ENCODE measurements around the gene TDRKH. TPM values are rescaled to one million over a fixed set of nuclear protein-coding genes. Genes with fewer than 3 reads are reported as not detected.

Gene TDRKH
- total RNA-seq, 2 donors from 2014 or later = 26.3 to 29.3 TPM

DNA sequence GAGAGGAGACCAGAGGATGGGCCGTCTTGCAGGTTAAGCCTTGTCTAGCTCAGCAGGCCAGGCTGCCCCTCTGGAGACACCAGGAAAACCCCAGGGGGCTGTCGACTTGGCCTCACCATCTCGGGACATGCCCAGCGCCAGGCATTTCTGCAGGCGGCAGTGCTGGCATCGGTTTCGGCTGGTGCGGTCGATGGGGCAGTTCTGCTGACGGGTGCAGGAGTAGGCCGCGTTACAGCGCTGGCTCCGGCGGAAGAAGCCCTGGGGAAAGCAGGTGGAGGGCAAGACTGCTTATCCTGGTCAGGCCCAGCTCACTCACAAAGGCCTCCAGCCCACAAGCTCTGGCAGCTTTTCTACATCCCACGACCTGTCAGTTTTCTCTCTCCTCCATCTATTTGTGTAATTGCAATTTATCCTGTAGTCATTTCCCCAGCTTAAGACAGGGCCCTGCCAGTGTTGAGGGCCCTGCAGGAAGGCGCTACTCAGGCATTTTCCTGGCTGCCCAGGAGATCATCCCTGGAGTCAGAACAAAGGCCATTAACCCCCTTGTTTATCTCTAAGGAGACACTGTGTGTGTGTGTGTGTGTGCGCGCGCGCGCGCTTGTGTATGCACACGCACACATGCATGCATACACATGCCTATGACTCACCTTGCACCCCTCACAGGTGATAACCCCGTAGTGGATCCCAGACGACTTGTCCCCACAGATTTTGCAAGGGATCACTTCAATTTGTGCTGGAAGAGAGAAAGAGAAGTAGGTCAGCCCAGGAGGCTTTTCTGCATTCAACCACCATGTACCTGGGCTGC is 26.4 kb upstream of the TDRKH start:
- H3K27ac Mint-ChIP-seq = no peak overlapping the region
- no peak overlapping the region for H3K4me3 Mint-ChIP-seq
- H3K9me3 Mint-ChIP-seq = no peaks in the 10 kb centered on the region
- peaks cover 48% of the 10 kb centered on the region for H3K4me1 Mint-ChIP-seq (ENCODE audit: low read depth)
- DNase-seq (no peak), ATAC-seq (replicated peaks in 1 of 2) (no peak)
- H3K36me3 Mint-ChIP-seq (ENCODE audit: insufficient read depth in 2 of 2) = no peaks in the 10 kb centered on the region
- H3K27me3 Mint-ChIP-seq (ENCODE audit: low read depth) = no peaks in the 10 kb centered on the region

DNA sequence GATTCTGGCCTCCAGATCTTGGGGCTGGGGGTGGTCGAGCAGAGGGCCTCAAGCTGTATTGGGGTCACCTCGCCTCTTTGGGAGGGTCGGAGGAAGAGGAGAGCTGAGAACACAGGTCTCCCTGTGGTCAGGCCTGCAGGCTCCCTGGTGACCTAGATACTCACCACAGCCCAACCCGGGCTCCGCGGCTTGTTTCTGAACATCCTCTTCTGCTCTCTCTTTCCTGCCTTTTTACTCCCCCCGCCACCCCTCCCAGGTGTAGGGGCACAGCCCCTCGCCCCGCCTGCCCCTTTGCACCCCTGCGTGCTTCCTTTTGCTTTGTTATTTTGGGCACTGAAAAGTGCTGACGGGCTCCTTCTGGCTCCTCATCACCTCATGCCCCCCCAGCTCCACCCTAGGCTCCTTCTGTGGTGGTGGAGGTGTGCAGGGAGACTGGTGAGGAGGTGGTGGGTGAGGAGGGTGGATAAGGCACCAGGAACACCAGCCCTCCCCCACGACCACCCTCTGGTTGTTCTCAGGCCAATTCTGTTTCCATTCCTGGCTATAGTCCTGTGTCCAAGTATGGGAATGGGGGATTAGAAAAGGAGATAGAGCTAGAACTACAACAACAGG is 25.5 kb upstream of the TDRKH start:
- Mint-ChIP-seq H3K36me3 (ENCODE audit: insufficient read depth in 2 of 2) (no peaks in the 10 kb centered on the region), H3K27me3 (ENCODE audit: low read depth) (no peaks in the 10 kb centered on the region), H3K4me3 (peak overlapping the region in 1 of 2 donors; percentile 35), H3K27ac (peak overlapping the region; percentile 15), H3K9me3 (no peaks in the 10 kb centered on the region), H3K4me1 (ENCODE audit: low read depth) (peaks cover 39% of the 10 kb centered on the region)
- ATAC-seq (replicated peaks in 1 of 2) = peak in 1 of 2 donors; percentile 14
- DNase-seq = no peak

DNA sequence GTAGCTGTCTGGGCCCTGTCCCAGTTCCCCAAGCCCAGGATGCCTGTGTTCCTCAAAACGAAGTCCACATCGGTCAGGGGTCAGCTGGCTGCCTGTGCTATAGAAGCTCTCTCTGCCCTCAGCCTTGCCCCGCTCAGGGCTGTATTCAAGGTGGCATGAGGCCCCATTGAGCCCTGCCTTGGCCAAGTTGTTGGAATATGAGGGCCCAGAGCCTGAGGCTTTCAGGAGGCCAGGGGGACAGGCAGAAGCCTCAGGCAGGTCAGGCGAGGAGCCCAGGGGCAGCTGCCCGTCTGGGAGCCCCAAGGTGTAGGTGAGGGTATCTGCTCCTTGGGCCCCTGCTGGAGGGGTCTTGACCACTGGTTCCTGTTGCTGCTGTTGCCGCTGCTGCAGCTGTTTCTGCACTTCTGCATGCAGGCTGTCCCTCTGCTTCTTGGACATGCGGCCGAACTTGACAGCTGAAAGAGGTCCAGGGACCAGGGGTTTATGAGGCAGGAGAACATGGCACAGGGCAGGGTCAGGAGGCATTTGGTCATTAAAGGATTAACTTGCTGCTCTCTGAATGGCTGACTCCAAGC is 24.8 kb upstream of the TDRKH start:
- Mint-ChIP-seq H3K4me1 (ENCODE audit: low read depth) (peaks cover 31% of the 10 kb centered on the region), H3K36me3 (ENCODE audit: insufficient read depth in 2 of 2) (no peaks in the 10 kb centered on the region), H3K27ac (no peak overlapping the region), H3K9me3 (no peaks in the 10 kb centered on the region), H3K27me3 (ENCODE audit: low read depth) (no peaks in the 10 kb centered on the region), H3K4me3 (no peak overlapping the region)
- DNase-seq (no peak), ATAC-seq (replicated peaks in 1 of 2) (no peak)

DNA sequence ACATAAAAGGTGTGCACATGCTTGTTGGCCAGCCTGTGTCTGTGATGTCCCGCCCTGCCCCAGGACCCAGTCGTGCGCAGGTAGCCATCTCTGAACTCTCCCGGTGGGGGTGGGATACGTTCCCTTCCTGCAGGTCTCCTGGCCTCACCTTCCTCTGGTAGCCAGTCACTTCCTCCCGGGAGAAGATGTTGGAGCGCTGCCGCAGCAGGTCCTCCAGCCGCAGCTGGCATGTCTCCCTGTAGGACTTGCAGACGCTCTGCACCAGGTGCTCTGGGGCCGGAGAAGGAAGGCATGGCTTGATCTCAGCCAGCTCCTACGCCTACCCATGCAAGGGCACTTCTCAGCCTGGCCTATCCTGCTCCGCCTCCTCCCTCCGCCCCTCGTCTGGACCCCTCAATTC is 24.1 kb upstream of the TDRKH start:
- H3K4me3 Mint-ChIP-seq = no peak overlapping the region
- H3K36me3 Mint-ChIP-seq (ENCODE audit: insufficient read depth in 2 of 2) = no peaks in the 10 kb centered on the region
- H3K27ac Mint-ChIP-seq = no peak overlapping the region
- H3K27me3 Mint-ChIP-seq (ENCODE audit: low read depth) = no peaks in the 10 kb centered on the region
- no peak for DNase-seq
- H3K4me1 Mint-ChIP-seq (ENCODE audit: low read depth) = peaks cover 25% of the 10 kb centered on the region
- ATAC-seq (replicated peaks in 1 of 2) = no peak
- no peaks in the 10 kb centered on the region for H3K9me3 Mint-ChIP-seq

DNA sequence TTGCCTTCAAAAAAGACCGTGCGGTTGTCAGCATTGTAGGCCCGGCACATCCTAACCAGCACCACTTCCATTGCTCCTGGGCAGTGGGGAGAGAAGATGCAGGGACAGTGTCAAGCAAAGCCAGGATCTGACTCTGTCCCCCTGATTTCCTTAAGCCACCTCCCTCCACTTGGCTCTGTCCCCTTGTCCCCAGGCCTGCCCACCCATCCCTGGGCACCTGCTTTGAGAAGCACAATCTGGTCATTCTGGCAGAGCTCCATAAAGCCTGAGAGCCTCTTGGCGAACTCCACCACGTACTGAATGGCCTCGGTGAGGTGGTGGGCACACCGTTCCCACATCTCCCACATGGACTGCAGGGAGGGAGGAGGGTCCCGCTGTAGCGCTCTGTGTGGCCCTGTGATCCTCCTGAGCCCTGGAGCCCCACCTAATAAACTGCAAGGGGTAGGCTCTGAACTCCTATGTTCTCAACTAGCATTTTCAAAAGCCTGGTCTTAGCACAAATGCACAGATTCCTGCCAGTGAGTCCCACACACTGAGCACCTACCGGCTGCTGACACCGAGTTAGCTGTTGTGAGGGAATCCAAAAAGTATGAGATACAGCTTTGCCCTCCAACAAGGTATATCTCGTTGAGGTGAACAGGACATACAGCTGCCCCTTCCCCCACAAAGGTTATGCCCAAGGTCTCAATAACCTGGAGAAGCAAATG is 23.1 kb upstream of the TDRKH start:
- no peak for ATAC-seq (replicated peaks in 1 of 2)
- Mint-ChIP-seq H3K4me1 (ENCODE audit: low read depth) (peaks cover 15% of the 10 kb centered on the region), H3K4me3 (no peak overlapping the region), H3K27me3 (ENCODE audit: low read depth) (no peaks in the 10 kb centered on the region), H3K9me3 (no peaks in the 10 kb centered on the region), H3K27ac (no peak overlapping the region), H3K36me3 (ENCODE audit: insufficient read depth in 2 of 2) (no peaks in the 10 kb centered on the region)
- DNase-seq = no peak

DNA sequence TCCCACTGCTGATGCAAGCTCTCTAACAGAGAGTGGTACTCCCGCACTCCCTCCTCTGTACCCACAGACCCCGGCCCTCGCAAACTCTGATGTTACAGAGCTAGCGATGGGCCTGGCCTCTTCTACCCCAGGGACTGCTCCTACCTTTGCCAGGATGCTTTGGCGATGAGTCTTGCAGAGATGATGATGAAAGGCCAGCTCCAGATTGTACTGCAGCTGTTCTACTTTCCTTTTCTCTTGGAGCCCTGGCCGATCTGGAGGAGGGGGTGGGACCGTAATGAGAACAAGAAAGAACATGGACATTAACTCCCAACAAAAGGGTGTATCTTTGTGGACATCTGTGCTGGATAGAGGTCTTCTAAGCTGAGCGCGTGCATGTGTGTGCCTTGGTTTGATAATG is 20.9 kb upstream of the TDRKH start:
- DNase-seq = no peak
- H3K4me3 Mint-ChIP-seq = no peak overlapping the region
- ATAC-seq (replicated peaks in 1 of 2) = no peak
- H3K27me3 Mint-ChIP-seq (ENCODE audit: low read depth) = no peaks in the 10 kb centered on the region
- H3K27ac Mint-ChIP-seq = no peak overlapping the region
- no peaks in the 10 kb centered on the region for H3K9me3 Mint-ChIP-seq
- H3K4me1 Mint-ChIP-seq (ENCODE audit: low read depth) = peaks cover 9% of the 10 kb centered on the region
- no peaks in the 10 kb centered on the region for H3K36me3 Mint-ChIP-seq (ENCODE audit: insufficient read depth in 2 of 2)

DNA sequence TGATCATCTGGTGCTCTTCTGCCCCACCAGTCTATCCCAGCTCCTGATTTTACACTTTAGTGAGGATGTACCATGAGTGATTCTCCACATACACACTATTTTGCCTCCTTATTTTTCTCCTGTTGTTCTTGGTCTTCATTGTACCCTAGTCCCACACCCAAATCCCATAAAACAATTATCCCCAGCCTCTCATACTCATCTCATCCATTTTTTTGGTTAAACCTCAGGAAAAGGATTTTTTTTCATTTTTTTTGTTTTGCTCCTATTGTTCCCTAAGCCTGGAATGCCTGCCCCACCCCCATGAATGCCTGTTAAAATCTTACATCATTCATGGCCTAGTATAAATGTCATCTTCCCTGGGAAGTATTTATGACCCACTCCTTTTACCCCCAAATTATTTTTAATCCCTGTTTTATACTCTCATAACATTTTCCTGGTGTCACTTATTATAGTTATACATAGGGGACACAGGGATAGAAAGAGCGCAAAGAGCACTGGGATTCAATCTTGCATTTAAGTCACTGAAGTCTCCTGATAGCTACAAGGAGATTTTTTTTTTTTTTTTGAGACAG is 19.8 kb upstream of the TDRKH start:
- ATAC-seq (replicated peaks in 1 of 2) (no peak), DNase-seq (no peak)
- H3K9me3 Mint-ChIP-seq = no peaks in the 10 kb centered on the region
- H3K27me3 Mint-ChIP-seq (ENCODE audit: low read depth) = no peaks in the 10 kb centered on the region
- H3K36me3 Mint-ChIP-seq (ENCODE audit: insufficient read depth in 2 of 2) = no peaks in the 10 kb centered on the region
- peak overlapping the region; percentile 67 for H3K27ac Mint-ChIP-seq
- H3K4me3 Mint-ChIP-seq = no peak overlapping the region
- no peaks in the 10 kb centered on the region for H3K4me1 Mint-ChIP-seq (ENCODE audit: low read depth)

DNA sequence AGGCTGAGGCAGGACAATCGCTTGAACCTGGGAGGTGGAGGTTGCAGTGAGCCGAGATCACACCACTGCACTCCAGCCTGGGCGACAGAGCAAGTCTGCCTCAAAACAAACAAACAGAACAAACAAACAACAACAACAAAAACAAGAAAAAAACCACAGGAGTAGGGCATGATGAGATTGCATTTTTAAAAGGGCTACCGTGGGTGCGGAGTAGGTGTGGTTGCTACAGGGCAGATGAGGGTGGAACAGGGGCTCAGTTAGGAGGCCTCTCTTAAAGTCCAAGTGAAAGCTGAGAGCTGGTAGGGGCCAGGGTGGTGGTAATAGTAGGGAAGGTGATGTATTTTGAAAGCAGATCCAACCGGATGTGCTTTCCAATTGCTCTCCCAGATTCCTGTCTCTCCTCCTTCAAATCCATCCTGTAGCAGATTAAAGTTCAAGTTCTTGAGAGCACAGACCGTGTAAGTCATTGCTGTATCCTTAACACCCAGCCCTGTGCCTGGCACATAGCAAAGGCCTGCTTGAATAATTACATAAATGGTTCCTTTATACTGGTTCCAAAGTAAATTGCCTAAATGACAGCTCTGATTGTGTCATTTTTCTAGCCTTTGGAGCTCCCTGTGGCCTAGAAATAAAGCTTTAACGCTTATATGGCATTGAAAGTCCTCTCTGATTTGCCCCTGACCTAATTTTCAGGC is 19.1 kb upstream of the TDRKH start:
- no peak for DNase-seq
- Mint-ChIP-seq H3K27ac (no peak overlapping the region), H3K36me3 (ENCODE audit: insufficient read depth in 2 of 2) (no peaks in the 10 kb centered on the region), H3K4me1 (ENCODE audit: low read depth) (no peaks in the 10 kb centered on the region), H3K4me3 (no peak overlapping the region), H3K27me3 (ENCODE audit: low read depth) (no peaks in the 10 kb centered on the region), H3K9me3 (no peaks in the 10 kb centered on the region)
- ATAC-seq (replicated peaks in 1 of 2) = no peak

DNA sequence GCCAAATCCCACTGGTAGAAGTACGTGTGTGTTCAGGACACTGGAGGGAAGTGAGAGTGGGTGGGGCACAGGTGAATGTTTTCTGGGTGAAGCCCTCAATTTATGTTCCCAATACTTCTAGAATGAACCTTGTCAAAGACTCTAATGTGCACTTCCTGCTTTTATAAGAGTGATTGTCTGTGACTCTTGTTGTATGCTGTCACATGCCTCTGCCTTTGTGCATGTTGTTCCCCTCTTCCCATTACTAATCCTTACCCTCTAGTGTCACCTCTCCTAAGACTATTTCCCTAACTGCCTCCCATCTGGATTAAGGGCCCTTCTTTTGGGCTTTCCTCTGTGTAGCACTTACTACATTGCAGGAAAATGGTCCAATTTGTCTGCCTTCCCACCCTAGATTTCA is 17.5 kb upstream of the TDRKH start:
- Mint-ChIP-seq H3K27ac (no peak overlapping the region), H3K4me3 (no peak overlapping the region)

DNA sequence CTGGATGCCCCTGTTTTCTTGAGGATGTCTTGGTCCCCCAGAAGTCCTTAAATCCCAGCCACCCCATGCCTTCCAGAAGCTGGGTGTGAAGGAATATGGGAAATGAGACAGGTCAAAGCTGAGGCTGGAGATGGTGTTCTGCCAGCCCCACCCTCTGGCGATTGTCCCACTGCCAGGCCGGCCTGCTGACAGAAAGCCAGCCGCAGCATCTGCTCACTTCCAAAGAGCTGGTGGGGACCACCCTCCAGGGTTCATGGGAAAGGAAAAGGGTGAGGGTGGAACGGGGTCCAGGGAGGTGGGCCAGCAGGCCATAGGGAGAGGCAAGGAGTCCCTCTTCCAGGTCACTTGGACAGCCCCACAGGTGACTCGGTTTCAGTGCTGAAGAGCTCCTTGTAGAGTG is 16.8 kb upstream of the TDRKH start:
- Mint-ChIP-seq H3K27ac (no peak overlapping the region), H3K4me1 (ENCODE audit: low read depth) (peaks cover 7% of the 10 kb centered on the region), H3K27me3 (ENCODE audit: low read depth) (no peaks in the 10 kb centered on the region), H3K36me3 (ENCODE audit: insufficient read depth in 2 of 2) (no peaks in the 10 kb centered on the region), H3K4me3 (no peak overlapping the region), H3K9me3 (no peaks in the 10 kb centered on the region)
- ATAC-seq (replicated peaks in 1 of 2) (no peak), DNase-seq (no peak)

More for the DNA sequence above, 17.5 kb upstream of the TDRKH start:
- DNase-seq = no peak
- no peaks in the 10 kb centered on the region for H3K27me3 Mint-ChIP-seq (ENCODE audit: low read depth)
- no peaks in the 10 kb centered on the region for H3K9me3 Mint-ChIP-seq
- peaks cover 7% of the 10 kb centered on the region for H3K4me1 Mint-ChIP-seq (ENCODE audit: low read depth)
- no peaks in the 10 kb centered on the region for H3K36me3 Mint-ChIP-seq (ENCODE audit: insufficient read depth in 2 of 2)
- ATAC-seq (replicated peaks in 1 of 2) = no peak

DNA sequence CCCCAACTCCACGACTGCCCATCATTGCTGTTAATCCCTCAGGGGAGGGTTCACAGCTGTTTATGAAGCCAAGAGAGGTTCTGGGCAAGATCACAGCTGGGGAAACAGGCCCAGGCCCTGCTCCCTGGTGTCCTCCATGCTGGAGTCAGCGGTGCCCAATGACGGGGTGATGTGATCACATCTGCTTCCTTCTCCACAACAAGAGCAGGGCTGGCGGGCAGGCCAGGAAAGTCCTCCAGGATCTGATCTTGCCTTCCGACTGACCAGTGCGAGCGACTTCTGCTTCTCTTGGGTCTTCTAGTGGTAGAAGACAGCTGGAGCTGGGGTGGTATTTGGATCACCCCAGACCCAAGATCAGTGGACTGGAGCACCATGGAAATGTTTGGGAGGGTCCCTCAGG is 15.9 kb upstream of the TDRKH start:
- Mint-ChIP-seq H3K4me1 (ENCODE audit: low read depth) (peaks cover 7% of the 10 kb centered on the region), H3K27ac (no peak overlapping the region), H3K9me3 (no peaks in the 10 kb centered on the region), H3K27me3 (ENCODE audit: low read depth) (no peaks in the 10 kb centered on the region), H3K4me3 (no peak overlapping the region), H3K36me3 (ENCODE audit: insufficient read depth in 2 of 2) (no peaks in the 10 kb centered on the region)
- ATAC-seq (replicated peaks in 1 of 2) (no peak), DNase-seq (no peak)

DNA sequence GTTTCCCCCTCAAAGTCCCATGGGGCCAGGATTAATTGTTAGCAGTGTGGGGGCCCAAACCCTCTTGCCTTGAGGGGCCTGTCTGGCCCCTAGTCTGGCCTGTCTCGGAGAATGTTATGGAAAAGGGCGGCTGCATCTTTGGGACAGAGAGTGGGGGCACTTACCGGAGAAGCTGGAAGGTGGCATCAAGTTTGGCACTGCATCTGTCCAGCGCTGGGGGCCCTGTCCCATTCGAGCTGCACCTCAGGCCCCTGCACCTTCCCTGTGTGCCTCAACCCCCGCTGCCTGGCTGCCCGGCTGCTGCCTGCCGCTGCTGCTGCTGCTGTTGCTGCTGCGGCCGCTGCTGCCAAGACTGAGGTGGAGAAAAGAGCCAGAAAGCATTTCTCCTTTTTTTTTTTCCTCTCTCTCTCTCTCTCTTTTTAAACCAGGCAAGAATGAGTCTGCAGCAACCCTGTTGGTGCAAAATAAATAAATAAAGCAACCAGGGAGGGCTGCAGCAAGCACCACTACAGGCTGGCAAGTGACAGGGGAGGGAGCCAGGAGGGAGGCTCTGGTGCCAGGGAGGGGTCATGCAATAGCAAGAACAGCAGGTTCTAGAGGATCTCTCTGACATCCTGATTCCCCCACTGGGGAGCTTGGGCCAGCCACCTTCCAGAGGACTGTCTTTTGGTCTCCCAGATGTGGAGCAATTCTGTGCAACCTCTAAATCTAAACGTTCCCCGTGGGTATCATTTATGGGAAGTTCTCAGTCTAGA is 14.9 kb upstream of the TDRKH start, which contains the start of gene LINGO4:
Gene LINGO4, minus strand, starts transcription at position 354 of the 755 bp plus-strand sequence. CDS start 2,715 bp downstream, outside the sequence.
- H3K4me1 Mint-ChIP-seq (ENCODE audit: low read depth) = peaks cover 7% of the 10 kb centered on the region
- DNase-seq = no peak
- H3K36me3 Mint-ChIP-seq (ENCODE audit: insufficient read depth in 2 of 2) = no peaks in the 10 kb centered on the region
- no peak for ATAC-seq (replicated peaks in 1 of 2)
- H3K27me3 Mint-ChIP-seq (ENCODE audit: low read depth) = no peaks in the 10 kb centered on the region
- no peak within 1 kb of the TSS for H3K27ac Mint-ChIP-seq
- no peaks in the 10 kb centered on the region for H3K9me3 Mint-ChIP-seq
- H3K4me3 Mint-ChIP-seq = no peak within 1 kb of the TSS

Data from activated T-cell treated with anti-CD3 and anti-CD28 coated beads, Interleukin-2, amount 50 U/mL, for 72 hours (primary cell).